Heart left ventricle (tissue), 13 donors: ENCODE data around the gene YIF1A.

Experiments used
- CTCF ChIP-seq, 12 donors: fragments of 200-600 bp; sonication (generic) in 4 of 12; IDR thresholded peaks; one replicate each; pipeline versions ENCODE4 v1.5.0 to v1.8.0; 2018 to 2022; ENCODE audit warnings: antibody characterized with exemption in 12 of 12, mild to moderate bottlenecking in 5 of 12
- POLR2A ChIP-seq, 2 donors: fragments of 450-650 bp; IDR thresholded peaks; one replicate each; pipeline ENCODE4 v1.6.1; 2017; ENCODE audit warnings: antibody characterized with exemption in 2 of 2, mild to moderate bottlenecking in 2 of 2, moderate library complexity in 2 of 2
- donor health status: ischemic (EF 13 %, LVEDD 7.1; RV severe dilation, severe dysfunction).
- donor health status: DM: no; HTN: yes; CAD: no.
- donor health status: DM: no; HTN: no; CAD: no.
- donor health status: ischemic (EF 25% LVEDD 6.9; RV normal size, moderate dysfunction).
- donor health status: ischemic (EF 25% LVEDD 5.7; RV mildly dilated, moderate dysfunction).
- donor health status: ischemic (EF 35%, LVEDD 5.7; RV mildly dilated, moderate dysfunction).
- donor health status: nonischemic (EF 11% LVEDD 7.7; RV severe dilation, severe dysfunction).
- donor health status: DM: yes; HTN: yes; CAD: no.
- donor health status: PGD.
- donor health status: ischemic (EF 29% LVEDD 5.4; RV normal size, mild dysfunction).
- donor health status: nonischemic (EF 23%, LVEDD 6.1; RV moderate dilation, normal function).

GRCh38 chr11:66287211-66287888 is 1.6 kb downstream of the YIF1A start:
- TF ChIP-seq POLR2A (IDR thresholded peaks at IDR 0.05) = no peak
- TF ChIP-seq CTCF (IDR thresholded peaks at IDR 0.05) = no peak
